Upper lobe of right lung (tissue), 1 donor: ENCODE measurements around the gene MRPL53. TPM values are rescaled to one million over a fixed set of nuclear protein-coding genes. Genes with fewer than 3 reads are reported as not detected.
A peak's percentile ranks its signal among the peaks of the same experiment; 100 is the strongest.

Experiments used
- ATAC-seq: fragments of 200-7000 bp; cut with Tn5 transposase; one replicate; pipeline ENCODE4 v1.9.1; 2020; ENCODE audit warnings: mild to moderate bottlenecking, moderate library complexity
- DNase-seq: peaks from one replicate; pipeline ENCODE4 v3.0.0-alpha.2; 2020
- H3K27ac ChIP-seq: fragments of 200-600 bp; one replicate; pipeline ENCODE4 v1.8.0; 2022
- H3K27me3 ChIP-seq: fragments of 200-600 bp; one replicate; pipeline ENCODE4 v1.8.0; 2022; ENCODE audit warnings: mild to moderate bottlenecking
- H3K36me3 ChIP-seq: fragments of 200-600 bp; one replicate; pipeline ENCODE4 v1.8.0; 2022
- H3K4me1 ChIP-seq: fragments of 200-600 bp; one replicate; pipeline ENCODE4 v1.8.0; 2022
- H3K4me3 ChIP-seq: fragments of 200-600 bp; one replicate; pipeline ENCODE4 v1.8.0; 2022; ENCODE audit warnings: mild to moderate bottlenecking
- H3K9me3 ChIP-seq: fragments of 200-600 bp; one replicate; pipeline ENCODE4 v1.8.0; 2022
- CTCF ChIP-seq: fragments of 200-600 bp; IDR thresholded peaks from one replicate; pipeline ENCODE4 v1.8.0; 2022; ENCODE audit warnings: antibody characterized with exemption
- intact Hi-C: fragments of 100-400 bp; cut with DNase I; formaldehyde crosslinking; loops from one replicate; pipeline ENCODE4 v1.11.0; 2022
- total RNA-seq: library from RNA; stranded (reverse); fragmentation: NEBNext Ultra II Directional; extraction: Animal tissue kit (Norgen Biotek cat#: 25700); gene quantifications from one replicate; pipeline ENCODE4 v1.2.1, GENCODE V29; 2021
- donor health status: DM: no; HTN: yes; CAD: no; lungs with severe emphysema.

MRPL53 gene
- total RNA-seq, 1 donor from 2014 or later: 73.1 TPM

- DNase-seq: peak; percentile 28
- Histone ChIP-seq H3K27ac (no peak overlapping the region), H3K27me3 (no peaks in the 10 kb centered on the region), H3K4me3 (no peak overlapping the region), H3K9me3 (no peaks in the 10 kb centered on the region), H3K4me1 (no peaks in the 10 kb centered on the region), H3K36me3 (peaks cover 33% of the 10 kb centered on the region)
- intact Hi-C loops: no loop called here
- TF ChIP-seq CTCF: no peak
- ATAC-seq: no peak
Measured at GRCh38 chr2:74428675-74429074, 43.8 kb downstream of the MRPL53 start.

- DNase-seq (peak; percentile 19), ATAC-seq (no peak)
- H3K36me3 ChIP-seq: peaks cover 33% of the 10 kb centered on the region
- no peak for TF ChIP-seq CTCF
- no peak overlapping the region for H3K4me3 ChIP-seq
- intact Hi-C loops: no loop called here
- no peaks in the 10 kb centered on the region for H3K4me1 ChIP-seq
- H3K27me3 ChIP-seq: no peaks in the 10 kb centered on the region
- H3K9me3 ChIP-seq: no peaks in the 10 kb centered on the region
- no peak overlapping the region for H3K27ac ChIP-seq
Measured at GRCh38 chr2:74427551-74427950, 44.9 kb downstream of the MRPL53 start.

- DNase-seq (peak; percentile 39), ATAC-seq (no peak)
- no peaks in the 10 kb centered on the region for H3K27me3 ChIP-seq
- intact Hi-C loops: no loop called here
- peaks cover 5% of the 10 kb centered on the region for H3K4me1 ChIP-seq
- peaks cover 25% of the 10 kb centered on the region for H3K36me3 ChIP-seq
- TF ChIP-seq CTCF: no peak
- H3K27ac ChIP-seq: no peak overlapping the region
- H3K4me3 ChIP-seq: no peak overlapping the region
- H3K9me3 ChIP-seq: no peaks in the 10 kb centered on the region
Measured at GRCh38 chr2:74426181-74426758, 46.2 kb downstream of the MRPL53 start.

- Histone ChIP-seq H3K4me3 (no peak overlapping the region), H3K9me3 (no peaks in the 10 kb centered on the region), H3K27me3 (no peaks in the 10 kb centered on the region), H3K36me3 (peaks cover 24% of the 10 kb centered on the region), H3K27ac (no peak overlapping the region), H3K4me1 (peaks cover 10% of the 10 kb centered on the region)
- intact Hi-C loops: no loop called here
- peak; percentile 34 for DNase-seq
- no peak for ATAC-seq
- TF ChIP-seq CTCF: no peak
Measured at GRCh38 chr2:74425523-74425922, 47.0 kb downstream of the MRPL53 start.

GRCh38 chr2:74424995-74425406, 47.5 kb downstream of the MRPL53 start:
- ATAC-seq: no peak

More at GRCh38 chr2:74424995-74425406, 47.5 kb downstream of the MRPL53 start:
- peaks cover 22% of the 10 kb centered on the region for H3K36me3 ChIP-seq
- no peak for DNase-seq
- no peak overlapping the region for H3K27ac ChIP-seq
- H3K9me3 ChIP-seq: no peaks in the 10 kb centered on the region
- H3K27me3 ChIP-seq: no peaks in the 10 kb centered on the region
- intact Hi-C loops: no loop called here
- no peak overlapping the region for H3K4me3 ChIP-seq
- no peak for TF ChIP-seq CTCF
- H3K4me1 ChIP-seq: peaks cover 10% of the 10 kb centered on the region
